OCI-LY1 (cell line): ENCODE results near the gene NPFFR1.

ENCODE experiments used
- CTCF ChIP-seq: fragments of 200-600 bp; sonication (generic), shearing (Covaris generic); IDR thresholded peaks from 2 replicates; pipeline ENCODE4 v1.5.1; 2017; ENCODE audit warnings: mild to moderate bottlenecking, antibody characterized with exemption, low read length, moderate library complexity, mixed read lengths
- EZH2 ChIP-seq: fragments of 200-600 bp; sonication (generic), shearing (Covaris generic); IDR thresholded peaks from 2 replicates; pipeline ENCODE4 v1.8.0; 2017; ENCODE audit warnings: borderline replicate concordance, mixed run types, mild to moderate bottlenecking, antibody characterized with exemption, low read length, moderate library complexity, mixed read lengths

- TF ChIP-seq EZH2, result no peak
- no peak for TF ChIP-seq CTCF
These were observed 9.5 kb upstream of the NPFFR1 start for GRCh38 chr10:70293169-70293843.
